OCI-LY3 (cell line): ENCODE data around the gene TMEM26.

Source experiments
- H2AFZ ChIP-seq: fragments of 200-600, 300-600 bp; shearing (Covaris generic); 2 replicates; pipeline ENCODE4 v1.6.0; 2014; ENCODE audit warnings: antibody characterized with exemption, low read depth, low read length
- H3K27ac ChIP-seq: fragments of 200-600, 300-600 bp; sonication (generic); 2 replicates; pipeline ENCODE4 v1.5.1; 2014; ENCODE audit warnings: mild to moderate bottlenecking, low read length, moderate library complexity, mixed read lengths
- H3K27me3 ChIP-seq: fragments of 200-600, 300-600 bp; sonication (generic); 2 replicates; pipeline ENCODE4 v1.6.1; 2014; ENCODE audit warnings: low read depth, low read length, mixed read lengths
- H3K36me3 ChIP-seq: fragments of 200-600, 300-600 bp; sonication (generic); replicated peaks from 2 replicates; pipeline ENCODE3; 2014; ENCODE audit warnings: low read depth, low read length, mixed read lengths
- H3K4me1 ChIP-seq: fragments of 300-600, 200-600 bp; sonication (generic); 2 replicates; pipeline ENCODE4 v1.6.1; 2014; ENCODE audit warnings: low read length, mixed read lengths
- H3K4me2 ChIP-seq: fragments of 200-600, 300-600 bp; sonication (generic); 2 replicates; pipeline ENCODE4 v1.6.1; 2014; ENCODE audit warnings: low read length, mixed read lengths
- H3K4me3 ChIP-seq: fragments of 300-600, 200-600 bp; sonication (generic); 2 replicates; pipeline ENCODE4 v1.5.1; 2014; ENCODE audit warnings: antibody characterized with exemption, mild to moderate bottlenecking, low read length, moderate library complexity
- H3K79me2 ChIP-seq: fragments of 300-600, 200-600 bp; shearing (Covaris generic); 2 replicates; pipeline ENCODE4 v1.6.1; 2014; ENCODE audit warnings: mild to moderate bottlenecking, low read length, mixed read lengths
- H3K9ac ChIP-seq: fragments of 300-600, 200-600 bp; shearing (Covaris generic); 2 replicates; pipeline ENCODE4 v1.6.0; 2014; ENCODE audit warnings: mild to moderate bottlenecking, low read length, moderate library complexity
- H3K9me3 ChIP-seq: fragments of 200-600, 300-600 bp; shearing (Covaris generic); 2 replicates; pipeline ENCODE4 v1.6.1; 2014; ENCODE audit warnings: low read length, mixed read lengths; ENCODE audit not compliant: insufficient read depth
- H4K20me1 ChIP-seq: fragments of 200-600, 300-600 bp; sonication (generic); 2 replicates; pipeline ENCODE4 v1.6.1; 2016; ENCODE audit warnings: low read length, mixed read lengths; ENCODE audit not compliant: insufficient read depth
- CTCF ChIP-seq: fragments of 200-600, 300-600 bp; sonication (generic); IDR thresholded peaks from 2 replicates; pipeline ENCODE4 v1.5.1; 2014; ENCODE audit warnings: antibody characterized with exemption, low read length, low read depth
- EZH2phosphoT487 ChIP-seq: fragments of 200-600 bp; shearing (Covaris generic); IDR thresholded peaks from 2 replicates; pipeline ENCODE4 v1.6.1; 2018; ENCODE audit warnings: antibody characterized with exemption, mixed run types, low read depth

The TMEM26 gene

GRCh38 chr10:61456095-61456789 lies 3.1 kb upstream of the TMEM26 start:
- Histone ChIP-seq H2AFZ (no peak overlapping the region), H3K4me3 (no peak overlapping the region), H3K9me3 (no peaks in the 10 kb centered on the region), H3K4me2 (no peak overlapping the region), H3K4me1 (no peaks in the 10 kb centered on the region), H3K27ac (no peak overlapping the region), H3K36me3 (no peaks in the 10 kb centered on the region), H3K9ac (no peak overlapping the region), H3K27me3 (no peaks in the 10 kb centered on the region), H3K79me2 (no peaks in the 10 kb centered on the region), H4K20me1 (no peaks in the 10 kb centered on the region)
- TF ChIP-seq CTCF (no peak), EZH2phosphoT487 (no peak)

DNA sequence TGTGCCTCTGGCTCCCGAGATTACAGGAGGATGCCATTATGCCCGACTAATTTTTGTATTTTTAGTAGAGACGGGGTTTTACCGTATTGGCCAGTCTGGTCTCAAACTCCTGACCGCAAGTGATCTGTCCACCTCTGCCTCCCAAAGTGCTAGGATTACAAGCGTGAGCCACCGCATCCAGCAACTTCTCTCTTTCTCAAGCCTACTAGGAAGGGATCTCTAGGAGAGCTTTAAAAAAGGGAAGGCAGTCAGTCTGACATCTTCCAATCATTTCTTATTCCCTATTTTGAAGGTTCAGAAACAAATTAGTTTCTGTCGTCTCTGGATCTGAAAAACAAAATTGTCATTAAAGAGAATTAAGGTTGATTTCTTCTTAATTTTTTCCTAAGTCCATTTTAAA lies 2.5 kb upstream of the TMEM26 start:
- Histone ChIP-seq H4K20me1 (no peaks in the 10 kb centered on the region), H3K4me3 (no peak overlapping the region), H3K27me3 (no peaks in the 10 kb centered on the region), H3K79me2 (no peaks in the 10 kb centered on the region), H3K4me1 (no peaks in the 10 kb centered on the region), H2AFZ (no peak overlapping the region), H3K9me3 (no peaks in the 10 kb centered on the region), H3K4me2 (no peak overlapping the region), H3K36me3 (no peaks in the 10 kb centered on the region), H3K9ac (no peak overlapping the region), H3K27ac (no peak overlapping the region)
- no peak for TF ChIP-seq CTCF
- TF ChIP-seq EZH2phosphoT487 = no peak

GRCh38 chr10:61454541-61454940 lies 1.4 kb upstream of the TMEM26 start:
- no peak overlapping the region for H3K4me2 ChIP-seq

DNA sequence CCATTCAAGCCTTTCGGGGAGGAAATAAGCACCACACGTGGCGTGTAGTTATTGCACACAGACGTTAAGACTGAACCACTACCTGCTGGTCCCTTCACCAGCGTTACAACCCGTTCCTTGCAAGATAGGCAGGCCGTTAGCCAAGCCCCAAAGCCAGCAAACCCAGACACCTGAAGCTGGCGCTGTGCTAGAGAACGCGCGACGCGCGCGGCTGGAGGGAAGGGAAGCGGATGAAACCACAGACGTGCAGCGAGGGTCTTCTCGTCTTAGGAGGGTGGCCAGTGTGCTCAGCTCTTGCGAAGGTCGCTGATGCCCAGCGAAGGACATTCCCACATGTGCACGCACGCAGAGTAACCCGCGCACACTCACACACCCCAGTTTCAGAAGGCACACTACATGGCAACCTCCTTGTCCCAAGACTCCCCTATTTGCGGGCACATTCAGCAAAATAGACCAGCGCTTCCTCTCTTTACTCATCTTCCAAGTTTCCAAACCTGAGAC lies 980 bp downstream of the TMEM26 start:
- no peak overlapping the region for H3K27ac ChIP-seq
- H3K9ac ChIP-seq = no peak overlapping the region
- TF ChIP-seq EZH2phosphoT487 (no peak), CTCF (no peak)
- no peaks in the 10 kb centered on the region for H3K36me3 ChIP-seq
- no peaks in the 10 kb centered on the region for H3K9me3 ChIP-seq
- no peaks in the 10 kb centered on the region for H3K4me1 ChIP-seq
- no peak overlapping the region for H2AFZ ChIP-seq
- no peaks in the 10 kb centered on the region for H3K79me2 ChIP-seq
- H4K20me1 ChIP-seq = no peaks in the 10 kb centered on the region
- no peaks in the 10 kb centered on the region for H3K27me3 ChIP-seq
- H3K4me3 ChIP-seq = no peak overlapping the region
- no peak overlapping the region for H3K4me2 ChIP-seq

More at GRCh38 chr10:61454541-61454940, 1.4 kb upstream of the TMEM26 start:
- Histone ChIP-seq H3K9ac (no peak overlapping the region), H3K4me1 (no peaks in the 10 kb centered on the region), H3K27ac (no peak overlapping the region), H3K27me3 (no peaks in the 10 kb centered on the region), H3K9me3 (no peaks in the 10 kb centered on the region), H3K4me3 (no peak overlapping the region), H2AFZ (no peak overlapping the region), H4K20me1 (no peaks in the 10 kb centered on the region), H3K79me2 (no peaks in the 10 kb centered on the region), H3K36me3 (no peaks in the 10 kb centered on the region)
- TF ChIP-seq EZH2phosphoT487 = no peak
- no peak for TF ChIP-seq CTCF
